HG02759 (cell line): ENCODE data around the gene SCAF4.
A peak's percentile ranks its signal among the peaks of the same experiment; 100 is the strongest.
"Not testable (repeated sequence)": the region's sequence is repeated elsewhere in the genome, so short reads cannot be mapped to it uniquely, and the experiment has no call there.

Source experiments
- ATAC-seq: cut with Tn5 transposase; IDR thresholded peaks from one replicate; pipeline ENCODE4 v1.9.1; 2021; ENCODE audit warnings: mild to moderate bottlenecking, moderate library complexity; ENCODE audit not compliant: unreplicated experiment

The SCAF4 gene

DNA sequence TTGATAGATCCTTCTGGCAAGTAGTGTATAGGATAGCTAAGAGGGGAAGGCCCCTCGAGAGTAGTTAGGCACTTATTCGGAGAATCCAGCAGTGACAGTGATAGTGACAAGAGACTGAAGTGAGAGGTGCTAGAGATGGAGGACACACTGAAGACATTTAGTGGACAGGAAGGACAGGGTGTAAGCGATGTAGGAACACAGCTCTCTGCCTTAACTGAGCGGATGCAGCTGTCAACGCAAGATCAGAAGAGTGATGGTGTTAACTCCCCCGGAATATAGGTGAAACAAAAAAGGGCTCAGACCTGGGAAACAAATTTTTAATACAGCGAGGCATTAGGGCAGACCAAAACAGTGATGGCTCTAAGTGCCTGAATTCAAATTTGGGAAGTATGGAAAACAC is 56.6 kb downstream of the SCAF4 start:
- no peak for ATAC-seq

DNA sequence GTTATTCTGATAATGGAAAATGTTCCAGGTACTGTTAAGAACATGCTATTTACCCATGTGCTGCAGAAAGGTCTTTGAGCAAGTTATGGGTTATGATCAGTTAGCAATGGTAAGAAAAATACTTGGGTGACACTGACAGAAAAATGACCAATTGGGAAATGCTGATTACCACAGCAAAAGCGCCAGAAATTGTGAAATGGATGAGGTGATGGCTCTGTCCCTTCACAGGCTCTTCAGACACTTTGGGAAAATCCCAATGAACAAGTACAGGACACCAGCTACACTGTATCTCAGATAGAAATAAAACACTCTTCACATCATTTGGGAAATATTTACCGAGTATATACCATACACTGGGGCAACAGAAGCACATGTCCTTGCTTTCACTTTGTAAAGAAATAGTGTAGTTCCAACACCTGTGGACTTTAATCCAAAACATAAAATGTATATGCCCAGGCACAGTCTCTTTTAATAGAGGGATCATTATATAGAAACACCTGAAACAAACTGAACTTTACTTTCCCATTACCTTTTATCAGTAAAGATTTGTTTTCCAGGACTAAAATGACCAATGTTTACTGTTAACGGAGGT is 58.5 kb downstream of the SCAF4 start:
- no peak for ATAC-seq

DNA sequence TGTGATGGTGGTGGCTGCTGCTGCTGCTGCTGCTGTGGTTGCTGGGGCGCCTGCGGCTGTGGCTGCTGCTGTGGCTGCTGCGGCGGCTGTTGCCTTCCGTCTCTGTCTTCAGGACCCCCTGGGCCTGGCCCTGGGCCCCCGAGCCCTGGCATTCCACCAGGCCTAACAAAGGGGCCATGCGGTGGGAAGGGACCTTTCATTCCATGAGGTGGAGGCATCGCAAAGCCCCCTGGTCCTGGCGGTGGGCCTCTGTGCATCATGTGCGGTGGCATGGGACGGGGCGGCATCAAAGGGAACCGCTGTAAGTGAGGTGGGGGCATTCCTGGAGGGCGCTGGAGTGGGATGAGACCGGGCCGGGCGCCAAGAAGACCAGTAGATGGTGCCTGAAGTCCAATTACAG is 60.0 kb downstream of the SCAF4 start:
- ATAC-seq: no peak

DNA sequence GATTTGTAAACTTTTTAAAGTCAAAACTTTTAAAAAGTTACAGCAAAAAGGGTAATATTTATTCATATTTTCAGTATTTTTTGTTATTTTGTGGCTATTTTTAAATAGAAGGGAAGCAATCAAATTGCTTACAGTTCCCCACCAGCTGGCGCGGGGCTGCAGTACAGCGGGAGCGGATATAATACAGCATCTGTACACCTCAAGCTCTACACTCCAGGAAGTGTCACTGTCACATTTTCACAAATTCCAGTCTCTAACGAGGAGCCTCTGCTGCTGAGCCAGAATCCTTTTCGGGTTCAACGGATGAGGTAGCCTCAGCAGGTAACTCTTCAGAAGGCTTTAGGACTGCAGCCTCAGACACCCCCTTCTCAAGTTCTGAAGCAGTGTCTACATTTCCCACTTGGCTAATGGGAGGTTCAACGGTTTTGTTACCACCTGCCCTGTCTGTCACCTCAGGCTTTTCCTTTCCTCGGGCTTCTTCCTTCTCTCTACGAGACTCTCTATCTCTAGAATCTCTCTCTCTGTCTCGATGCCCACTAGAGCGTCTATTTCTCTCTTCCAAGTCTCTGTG is 60.7 kb downstream of the SCAF4 start:
- ATAC-seq: no peak

DNA sequence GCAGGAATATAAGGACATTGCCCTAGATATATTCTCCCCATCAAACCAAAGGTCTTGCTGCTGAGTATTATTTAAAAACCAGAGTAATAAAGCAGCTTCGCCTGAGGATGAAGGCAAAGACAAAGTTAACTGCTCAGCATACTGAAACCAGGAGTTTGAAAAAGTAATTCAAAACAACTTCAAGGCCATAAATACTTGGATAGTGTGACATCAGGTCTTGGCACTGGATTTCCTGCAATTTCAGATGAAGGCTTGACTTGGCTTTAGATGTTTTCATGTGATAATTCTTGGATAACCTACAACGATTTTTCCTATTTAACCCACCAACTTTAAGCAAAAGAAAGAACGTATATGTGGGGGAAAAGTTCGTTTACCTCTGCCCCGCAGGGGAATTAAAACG is 61.8 kb downstream of the SCAF4 start:
- no peak for ATAC-seq

DNA sequence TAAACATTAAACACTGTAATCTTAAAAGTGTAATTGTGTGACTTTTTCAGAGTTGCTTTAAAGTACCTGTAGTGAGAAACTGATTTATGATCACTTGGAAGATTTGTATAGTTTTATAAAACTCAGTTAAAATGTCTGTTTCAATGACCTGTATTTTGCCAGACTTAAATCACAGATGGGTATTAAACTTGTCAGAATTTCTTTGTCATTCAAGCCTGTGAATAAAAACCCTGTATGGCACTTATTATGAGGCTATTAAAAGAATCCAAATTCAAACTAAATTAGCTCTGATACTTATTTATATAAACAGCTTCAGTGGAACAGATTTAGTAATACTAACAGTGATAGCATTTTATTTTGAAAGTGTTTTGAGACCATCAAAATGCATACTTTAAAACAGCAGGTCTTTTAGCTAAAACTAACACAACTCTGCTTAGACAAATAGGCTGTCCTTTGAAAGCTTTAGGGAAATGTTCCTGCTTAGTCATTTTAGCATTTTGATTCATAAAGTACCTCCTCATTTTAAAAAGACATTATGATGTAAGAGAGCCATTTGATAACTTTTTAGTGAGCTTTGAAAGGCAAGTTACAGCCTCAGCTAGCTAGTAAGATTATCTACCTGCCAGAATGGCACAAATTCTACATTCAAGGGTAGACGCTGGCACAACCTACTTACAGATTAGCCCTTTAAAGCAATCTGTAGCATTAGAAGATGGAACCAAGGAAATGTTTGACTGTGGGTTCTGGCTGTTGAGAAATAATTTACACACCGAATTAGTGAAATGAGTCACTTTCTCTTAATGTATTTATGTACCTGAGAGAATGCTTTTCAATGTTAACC is 63.0 kb downstream of the SCAF4 start:
- peak; percentile 49 for ATAC-seq

DNA sequence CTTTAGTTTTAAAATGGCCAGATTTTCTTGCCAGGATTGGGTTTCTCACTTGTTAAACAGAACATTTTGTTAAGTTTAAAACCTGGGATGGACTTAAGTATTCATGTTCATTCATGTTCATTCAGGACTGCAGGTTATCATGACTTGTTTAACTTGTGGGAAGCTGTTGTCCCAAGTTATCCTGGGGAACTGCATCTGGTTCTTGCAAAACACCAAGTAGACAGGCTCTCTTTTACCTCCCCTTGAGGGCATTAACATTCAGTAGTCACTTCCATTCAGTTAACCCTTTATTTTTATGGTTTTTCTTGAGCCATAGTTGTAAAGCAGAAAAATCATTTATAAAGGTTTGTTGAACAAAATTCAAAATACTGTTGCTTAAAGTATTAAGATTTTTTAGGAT is 64.3 kb downstream of the SCAF4 start:
- no peak for ATAC-seq

DNA sequence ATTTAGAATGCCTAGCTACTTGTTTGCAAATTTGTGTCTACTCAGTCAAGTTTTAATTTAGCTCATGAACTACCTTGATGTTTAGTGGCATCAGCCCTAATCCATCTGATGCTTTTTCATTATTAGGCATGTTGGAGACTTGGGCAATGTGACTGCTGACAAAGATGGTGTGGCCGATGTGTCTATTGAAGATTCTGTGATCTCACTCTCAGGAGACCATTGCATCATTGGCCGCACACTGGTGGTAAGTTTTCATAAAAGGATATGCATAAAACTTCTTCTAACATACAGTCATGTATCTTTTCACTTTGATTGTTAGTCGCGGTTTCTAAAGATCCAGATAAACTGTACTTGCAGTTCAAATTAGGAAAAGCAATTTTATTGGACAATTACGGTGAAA is 64.8 kb downstream of the SCAF4 start:
- no peak for ATAC-seq

DNA sequence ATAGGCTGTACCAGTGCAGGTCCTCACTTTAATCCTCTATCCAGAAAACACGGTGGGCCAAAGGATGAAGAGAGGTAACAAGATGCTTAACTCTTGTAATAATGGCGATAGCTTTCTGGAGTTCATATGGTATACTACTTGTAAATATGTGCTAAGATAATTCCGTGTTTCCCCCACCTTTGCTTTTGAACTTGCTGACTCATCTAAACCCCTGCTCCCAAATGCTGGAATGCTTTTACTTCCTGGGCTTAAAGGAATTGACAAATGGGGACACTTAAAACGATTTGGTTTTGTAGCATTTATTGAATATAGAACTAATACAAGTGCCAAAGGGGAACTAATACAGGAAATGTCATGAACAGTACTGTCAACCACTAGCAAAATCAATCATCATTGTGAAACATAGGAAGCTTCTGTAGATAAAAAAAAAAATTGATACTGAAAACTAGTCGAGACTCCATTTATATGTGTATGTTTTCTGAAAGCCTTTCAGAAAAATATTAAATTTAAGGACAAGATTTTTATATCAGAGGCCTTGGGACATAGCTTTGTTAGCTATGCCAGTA is 65.4 kb downstream of the SCAF4 start:
- ATAC-seq: no peak

DNA sequence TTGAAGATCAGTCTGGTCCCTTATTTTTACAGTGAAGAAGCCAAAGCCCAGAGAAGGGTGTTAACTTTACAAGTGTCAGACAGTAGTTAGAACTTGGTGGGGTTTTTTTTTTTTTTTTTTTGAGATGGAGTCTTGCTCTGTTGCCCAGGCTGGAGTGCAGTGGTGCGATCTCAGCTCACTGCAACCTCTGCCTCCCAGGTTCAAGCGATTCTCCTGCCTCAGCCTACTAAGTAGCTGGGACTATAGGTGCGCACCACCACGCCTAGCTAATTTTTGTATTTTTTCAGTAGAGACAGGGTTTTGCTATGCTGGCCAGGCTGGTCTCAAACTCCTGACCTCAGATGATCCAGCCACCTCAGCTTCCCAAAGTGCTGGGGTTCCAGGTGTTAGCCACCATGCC is 66.0 kb downstream of the SCAF4 start:
- ATAC-seq: not testable (repeated sequence)

DNA sequence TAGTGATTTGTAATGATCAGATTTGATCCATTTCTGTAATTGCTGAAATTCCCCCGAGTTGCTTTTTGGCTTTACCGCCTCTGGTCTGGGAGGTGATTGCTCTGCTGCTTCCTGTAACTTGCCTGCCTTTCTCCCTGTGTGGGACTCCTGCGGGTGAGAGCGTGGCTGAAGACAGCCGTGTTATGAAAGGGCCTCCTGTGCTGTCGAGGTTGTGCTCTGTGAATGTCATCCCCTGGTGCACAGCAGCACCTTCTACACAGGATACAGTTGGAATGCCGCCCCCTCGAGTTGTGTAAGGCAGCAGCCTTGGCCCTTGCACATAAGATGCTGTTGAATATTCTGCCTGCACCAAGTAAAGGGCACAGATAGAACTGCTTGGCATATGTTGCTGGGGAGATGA is 66.5 kb downstream of the SCAF4 start:
- ATAC-seq: no peak

DNA sequence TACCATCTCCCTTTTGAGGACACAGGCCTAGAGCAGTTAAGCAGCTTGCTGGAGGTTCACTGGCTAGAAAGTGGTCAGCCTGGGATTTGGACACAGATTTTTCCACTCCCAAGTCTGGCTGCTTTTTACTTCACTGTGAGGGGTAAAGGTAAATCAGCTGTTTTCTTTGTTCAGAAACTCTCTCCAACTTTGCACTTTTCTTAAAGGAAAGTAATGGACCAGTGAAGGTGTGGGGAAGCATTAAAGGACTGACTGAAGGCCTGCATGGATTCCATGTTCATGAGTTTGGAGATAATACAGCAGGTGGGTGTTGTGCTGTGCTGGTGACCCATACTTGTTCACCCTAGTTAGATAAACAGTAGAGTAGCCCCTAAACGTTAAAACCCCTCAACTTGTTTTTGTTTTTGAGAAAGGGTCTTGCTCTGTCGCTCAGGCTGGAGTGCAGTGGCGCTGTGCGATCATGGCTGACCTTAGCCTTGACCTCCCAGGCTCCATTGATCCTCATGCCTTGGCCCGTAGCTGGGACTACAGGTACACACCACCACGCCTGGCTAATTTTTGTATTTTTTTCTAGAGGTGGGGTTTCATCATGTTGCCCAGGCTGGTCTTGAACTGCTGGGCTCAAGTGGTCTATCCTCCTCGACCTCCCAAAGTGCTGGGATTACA is 68.2 kb downstream of the SCAF4 start:
- ATAC-seq: no peak

DNA sequence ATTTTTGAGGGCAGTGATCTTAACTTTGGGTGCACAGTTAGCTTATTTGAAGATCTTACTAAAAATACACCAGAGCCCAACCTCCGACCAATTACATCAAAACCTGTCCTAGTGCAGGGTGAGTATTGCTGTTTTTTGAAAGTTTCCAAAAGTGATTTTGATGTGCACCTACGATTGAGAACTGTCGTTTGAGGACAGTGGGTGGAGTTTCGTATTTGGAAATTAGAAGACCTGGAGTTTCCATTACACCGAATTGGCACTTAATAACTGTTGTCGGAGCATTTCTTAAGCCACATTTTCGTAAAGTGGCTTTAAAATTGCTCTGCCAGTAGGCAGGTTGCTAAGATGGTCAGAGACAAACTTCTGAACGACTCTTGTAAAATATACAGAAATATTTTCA is 71.3 kb downstream of the SCAF4 start:
- no peak for ATAC-seq

DNA sequence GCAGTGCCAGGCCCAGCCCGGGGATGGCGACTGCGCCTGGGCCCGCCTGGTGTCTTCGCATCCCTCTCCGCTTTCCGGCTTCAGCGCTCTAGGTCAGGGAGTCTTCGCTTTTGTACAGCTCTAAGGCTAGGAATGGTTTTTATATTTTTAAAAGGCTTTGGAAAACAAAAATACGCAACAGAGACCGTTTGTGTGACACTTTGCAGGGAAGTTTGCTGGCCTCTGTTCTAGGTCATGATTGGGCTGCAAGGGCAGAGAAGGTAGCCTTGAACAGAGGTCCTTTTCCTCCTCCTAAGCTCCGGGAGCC is 71.7 kb downstream of the SCAF4 start:
- peak; percentile 34 for ATAC-seq

DNA sequence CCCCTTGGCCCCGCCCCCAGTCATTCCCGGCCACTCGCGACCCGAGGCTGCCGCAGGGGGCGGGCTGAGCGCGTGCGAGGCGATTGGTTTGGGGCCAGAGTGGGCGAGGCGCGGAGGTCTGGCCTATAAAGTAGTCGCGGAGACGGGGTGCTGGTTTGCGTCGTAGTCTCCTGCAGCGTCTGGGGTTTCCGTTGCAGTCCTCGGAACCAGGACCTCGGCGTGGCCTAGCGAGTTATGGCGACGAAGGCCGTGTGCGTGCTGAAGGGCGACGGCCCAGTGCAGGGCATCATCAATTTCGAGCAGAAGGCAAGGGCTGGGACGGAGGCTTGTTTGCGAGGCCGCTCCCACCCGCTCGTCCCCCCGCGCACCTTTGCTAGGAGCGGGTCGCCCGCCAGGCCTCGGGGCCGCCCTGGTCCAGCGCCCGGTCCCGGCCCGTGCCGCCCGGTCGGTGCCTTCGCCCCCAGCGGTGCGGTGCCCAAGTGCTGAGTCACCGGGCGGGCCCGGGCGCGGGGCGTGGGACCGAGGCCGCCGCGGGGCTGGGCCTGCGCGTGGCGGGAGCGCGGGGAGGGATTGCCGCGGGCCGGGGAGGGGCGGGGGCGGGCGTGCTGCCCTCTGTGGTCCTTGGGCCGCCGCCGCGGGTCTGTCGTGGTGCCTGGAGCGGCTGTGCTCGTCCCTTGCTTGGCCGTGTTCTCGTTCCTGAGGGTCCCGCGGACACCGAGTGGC is 72.2 kb downstream of the SCAF4 start, which contains the start of gene SOD1:
TSS of gene SOD1 (plus strand) at position 158 of the 723 bp plus-strand sequence. CDS start at position 235, 77 bp downstream.
- peak; percentile 95 for ATAC-seq

DNA sequence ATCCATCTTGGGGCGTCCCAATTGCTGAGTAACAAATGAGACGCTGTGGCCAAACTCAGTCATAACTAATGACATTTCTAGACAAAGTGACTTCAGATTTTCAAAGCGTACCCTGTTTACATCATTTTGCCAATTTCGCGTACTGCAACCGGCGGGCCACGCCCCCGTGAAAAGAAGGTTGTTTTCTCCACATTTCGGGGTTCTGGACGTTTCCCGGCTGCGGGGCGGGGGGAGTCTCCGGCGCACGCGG is 72.7 kb downstream of the SCAF4 start:
- ATAC-seq: peak; percentile 20

DNA sequence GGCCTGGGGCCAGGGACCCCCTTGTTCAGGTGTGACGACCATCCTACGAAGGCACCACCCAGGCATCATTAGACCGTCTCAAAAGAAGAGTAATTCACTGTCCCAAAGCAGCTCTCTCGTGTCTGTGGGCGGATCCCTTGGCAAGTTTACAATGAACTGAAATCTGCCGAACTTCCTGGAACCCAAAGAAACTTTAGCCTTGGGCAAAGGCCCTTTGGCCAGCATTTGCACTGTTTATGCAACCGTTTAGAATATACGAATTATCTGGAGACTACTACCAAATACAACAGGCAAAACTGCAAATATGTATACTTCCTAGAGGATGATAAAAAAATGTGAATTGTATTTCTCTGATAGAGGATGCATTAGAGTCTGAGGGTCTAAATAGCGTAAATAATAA is 73.9 kb downstream of the SCAF4 start:
- ATAC-seq: no peak

DNA sequence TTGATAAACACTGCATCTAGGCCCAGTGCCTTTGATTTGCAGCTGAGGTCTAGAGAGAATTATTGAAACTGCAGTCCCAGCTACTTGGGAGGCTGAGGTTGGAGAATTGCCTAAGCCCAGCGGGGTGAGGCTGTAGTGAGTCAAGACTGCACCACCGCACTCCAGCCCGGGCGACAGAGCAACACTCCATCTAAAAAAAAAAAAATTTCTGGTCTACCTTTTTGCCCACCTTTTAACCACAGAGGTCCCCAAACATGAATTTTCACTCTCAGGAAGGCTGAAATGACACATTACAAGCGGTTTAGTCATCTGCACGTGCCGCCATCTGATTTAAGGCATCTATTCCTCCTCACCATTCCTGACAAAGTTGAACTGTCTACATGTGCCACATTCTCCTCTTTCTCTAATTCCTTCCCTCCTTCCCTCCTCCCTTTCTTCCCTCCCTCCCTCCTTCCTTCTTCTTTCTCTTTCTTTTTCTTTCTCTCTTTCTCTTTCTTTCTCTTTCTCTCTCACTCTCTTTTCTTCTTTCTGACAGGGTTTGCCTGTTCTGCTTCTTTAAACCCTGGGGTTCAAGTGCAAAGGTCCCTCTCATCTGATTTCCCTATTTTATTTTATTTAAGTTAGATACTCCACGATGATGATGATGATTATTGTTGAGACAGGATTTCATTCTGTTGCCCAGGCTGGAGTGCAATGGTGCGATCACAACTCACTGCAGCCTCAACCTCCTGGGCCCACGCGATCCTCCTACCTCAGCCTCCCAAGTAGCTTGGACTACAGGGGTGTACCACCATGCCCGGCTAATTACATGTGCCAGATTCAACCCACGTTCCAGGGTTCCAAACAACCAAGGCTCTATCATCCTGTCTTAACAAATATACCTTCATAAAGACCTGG is 75.5 kb downstream of the SCAF4 start:
- ATAC-seq: no peak

DNA sequence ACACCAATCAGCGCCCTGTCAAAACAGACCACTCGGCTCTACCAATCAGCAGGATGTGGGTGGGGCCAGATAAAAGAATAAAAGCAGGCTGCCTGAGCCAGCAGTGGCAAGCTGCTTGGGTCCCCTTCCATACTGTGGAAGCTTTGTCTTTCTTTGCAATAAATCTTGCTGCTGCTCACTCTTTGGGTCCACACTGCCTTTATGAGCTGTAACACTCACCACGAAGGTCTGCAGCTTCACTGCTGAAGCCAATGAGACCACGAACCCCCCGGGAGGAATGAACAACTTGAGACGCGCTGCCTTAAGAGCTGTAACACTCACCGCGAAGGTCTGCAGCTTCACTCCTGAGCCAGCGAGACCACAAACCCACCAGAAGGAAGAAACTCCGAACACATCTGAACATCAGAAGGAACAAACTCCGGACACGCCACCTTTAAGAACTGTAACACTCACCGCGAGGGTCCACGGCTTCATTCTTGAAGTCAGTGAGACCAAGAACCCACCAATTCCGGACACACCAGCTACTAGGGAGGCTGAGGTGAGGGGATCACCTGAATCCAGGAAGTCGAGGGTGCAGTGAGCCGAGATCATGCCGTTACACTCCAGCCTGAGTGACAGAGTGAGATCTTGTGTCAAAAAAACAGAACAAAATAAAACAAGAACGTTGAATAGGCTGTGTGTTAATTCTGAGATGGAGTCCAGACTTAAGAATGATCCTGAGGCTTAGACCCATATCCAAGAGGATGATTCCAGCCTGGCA is 76.9 kb downstream of the SCAF4 start:
- not testable (repeated sequence) for ATAC-seq
